Right lobe of liver (tissue), 6 donors: ENCODE measurements around the gene CTXN2. TPM values are rescaled to one million over a fixed set of nuclear protein-coding genes. Genes with fewer than 3 reads are reported as not detected.
A peak's percentile ranks its signal among the peaks of the same experiment; 100 is the strongest.

Experiments used
- ATAC-seq, 4 donors: fragments of 200-7000 bp; cut with Tn5 transposase; one replicate each; pipeline ENCODE4 v1.9.1; 2020; ENCODE audit warnings: mild to moderate bottlenecking in 4 of 4, moderate library complexity in 4 of 4
- DNase-seq, 3 donors: peaks; one replicate each; pipeline ENCODE4 v3.0.0-alpha.2; 2020
- H3K27ac ChIP-seq, 3 donors: fragments of 200-600 bp; one replicate each; pipeline ENCODE4 v1.8.0; 2022
- H3K27me3 ChIP-seq, 2 donors: fragments of 200-600 bp; one replicate each; pipeline ENCODE4 v1.8.0; 2022
- H3K36me3 ChIP-seq, 4 donors: fragments of 200-600 bp; sonication (generic) in 1 of 4; one replicate each; pipeline versions ENCODE4 v1.5.1 to v1.8.0; 2017 to 2022; ENCODE audit warnings: control low read depth in 1 of 4
- H3K4me1 ChIP-seq, 4 donors: fragments of 200-600 bp; sonication (generic) in 1 of 4; one replicate each; pipeline versions ENCODE4 v1.5.1 to v1.8.0; 2017 to 2022; ENCODE audit warnings: control low read depth in 1 of 4
- H3K4me3 ChIP-seq, 3 donors: fragments of 200-600 bp; one replicate each; pipeline ENCODE4 v1.8.0; 2022
- H3K9me3 ChIP-seq, 4 donors: fragments of 200-600 bp; sonication (generic) in 1 of 4; one replicate each; pipeline versions ENCODE4 v1.5.1 to v1.8.0; 2017 to 2022; ENCODE audit warnings: control low read depth in 1 of 4
- CTCF ChIP-seq, 4 donors: fragments of 200-600 bp in 3 of 4; fragments of 450-650 bp in 1 of 4; IDR thresholded peaks; one replicate each; pipeline versions ENCODE4 v1.5.1 to v1.8.0; 2016 to 2022; ENCODE audit warnings: antibody characterized with exemption in 4 of 4, mild to moderate bottlenecking in 2 of 4
- POLR2A ChIP-seq: fragments of 450-650 bp; IDR thresholded peaks from one replicate; pipeline ENCODE4 v1.6.1; 2017; ENCODE audit warnings: antibody characterized with exemption, mild to moderate bottlenecking
- WGBS: methylation state at CpG from one replicate; pipeline ENCODE4 v1.1.6; 2018; ENCODE audit warnings: low coverage, low lambda C conversion rate; ENCODE audit not compliant: insufficient coverage; ENCODE audit errors: missing lambda C conversion rate; 5-methylcytosine and 5-hydroxymethylcytosine counted together
- intact Hi-C, 2 donors: fragments of 100-400 bp; cut with DNase I; formaldehyde crosslinking; loops; one replicate each; pipeline versions ENCODE4 v1.11.2 to v1.14.1; 2022
- total RNA-seq, 6 experiments: library from RNA; depleted of rRNA in 2 of 6; stranded (reverse); fragments of >200 nt in 2 of 6; fragmentation: NEBNext Ultra II Directional in 3 of 6; extraction: Animal tissue kit (Norgen Biotek cat#: 25700) in 3 of 6; gene quantifications; one replicate each; pipeline versions ENCODE4 v1.1.0 to v1.2.4, GENCODE V29; 2016 to 2023
- donor health status: DM: no; HTN: yes; CAD: no.
- donor health status: DM: no; HTN: no; CAD: no.
- donor health status: DM: no; HTN: no; CAD: no.
- donor health status: DM: no; HTN: yes; CAD: no.
- donor health status: DM: no; HTN: yes; CAD: no.

Gene CTXN2
- total RNA-seq, 6 experiments from 2014 or later = not detected

DNA sequence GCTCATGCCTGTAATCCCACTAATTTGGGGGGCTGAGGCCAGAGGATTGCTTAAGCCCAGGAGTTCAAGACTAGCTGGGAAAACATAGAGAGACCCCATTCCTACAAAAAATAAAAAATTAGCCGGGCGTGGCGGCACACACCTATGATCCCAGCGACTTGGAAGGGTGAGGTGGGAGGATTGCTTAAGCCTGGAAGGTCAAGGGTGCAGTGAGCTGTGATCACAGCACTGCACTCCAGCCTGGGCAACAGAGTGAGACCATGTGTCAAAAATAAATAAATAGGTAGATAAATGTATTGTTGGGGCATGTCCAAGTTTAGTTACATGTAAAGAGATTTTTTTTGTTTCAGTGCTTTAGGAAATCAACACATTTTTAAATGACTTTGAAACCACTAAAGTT lies 51.1 kb downstream of the CTXN2 start:
- Histone ChIP-seq H3K27ac (no peak overlapping the region), H3K9me3 (no peaks in the 10 kb centered on the region), H3K4me3 (no peak overlapping the region), H3K4me1 (no peaks in the 10 kb centered on the region), H3K36me3 (no peaks in the 10 kb centered on the region), H3K27me3 (no peaks in the 10 kb centered on the region)
- DNase-seq = no peak
- 56% methylated on average over 4 of the region's 4 CpGs for WGBS
- TF ChIP-seq POLR2A = no peak
- TF ChIP-seq CTCF (IDR thresholded peaks at IDR 0.05) = no peak
- intact Hi-C loops = no loop called here
- no peak for ATAC-seq

DNA sequence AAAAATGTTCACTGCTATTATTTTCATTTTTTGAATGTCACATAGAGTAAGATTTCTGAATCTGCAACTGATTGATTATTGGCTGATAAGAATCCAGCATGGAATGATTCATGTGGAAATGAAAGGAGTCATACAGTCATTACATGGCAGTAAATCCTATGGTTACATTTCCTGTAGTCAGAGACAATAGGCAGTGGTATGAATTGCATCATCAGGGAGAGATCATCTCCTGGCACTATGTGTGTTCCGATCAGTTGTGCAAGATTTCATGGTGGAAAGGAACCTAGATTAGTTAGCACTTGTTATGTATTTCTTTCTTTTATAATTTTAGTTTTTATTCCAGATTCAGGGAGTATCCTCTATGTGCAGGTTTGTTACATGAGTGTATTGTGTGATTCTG lies 53.5 kb downstream of the CTXN2 start:
- H3K4me1 ChIP-seq = no peaks in the 10 kb centered on the region
- TF ChIP-seq CTCF (IDR thresholded peaks at IDR 0.05) (no peak), POLR2A (no peak)
- no peaks in the 10 kb centered on the region for H3K9me3 ChIP-seq
- no peak overlapping the region for H3K27ac ChIP-seq
- H3K4me3 ChIP-seq = no peak overlapping the region
- no peaks in the 10 kb centered on the region for H3K27me3 ChIP-seq
- no peaks in the 10 kb centered on the region for H3K36me3 ChIP-seq
- ATAC-seq (no peak), DNase-seq (no peak)
- intact Hi-C loops = no loop called here
- 50% methylated on average over 1 of the region's 1 CpG for whole genome bisulfite sequencing

DNA sequence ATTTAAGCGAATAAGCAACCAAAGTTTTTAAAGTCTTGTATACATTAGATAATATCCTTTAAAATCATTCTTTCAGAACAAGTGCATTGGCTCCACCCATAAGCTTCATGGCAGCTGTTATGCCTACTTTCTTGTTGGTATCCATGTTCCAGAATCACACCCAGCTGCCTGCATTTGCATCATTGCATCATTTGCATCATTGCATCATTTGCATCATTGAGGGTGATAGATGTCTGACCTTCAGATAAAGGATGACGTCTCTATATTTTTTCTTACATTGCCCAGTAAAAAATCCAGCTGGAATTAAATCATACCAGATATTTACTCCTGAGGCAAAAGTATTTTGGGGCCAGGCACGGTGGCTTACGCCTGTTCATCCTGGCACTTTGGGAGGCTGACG lies 56.9 kb downstream of the CTXN2 start:
- H3K4me3 ChIP-seq = no peak overlapping the region
- H3K27ac ChIP-seq = no peak overlapping the region
- DNase-seq (no peak), ATAC-seq (no peak)
- no peaks in the 10 kb centered on the region for H3K4me1 ChIP-seq
- H3K27me3 ChIP-seq = no peaks in the 10 kb centered on the region
- intact Hi-C loops = no loop called here
- WGBS = 64% methylated on average over 5 of the region's 5 CpGs
- H3K9me3 ChIP-seq = no peaks in the 10 kb centered on the region
- TF ChIP-seq CTCF (IDR thresholded peaks at IDR 0.05) = no peak
- TF ChIP-seq POLR2A = no peak
- no peaks in the 10 kb centered on the region for H3K36me3 ChIP-seq

DNA sequence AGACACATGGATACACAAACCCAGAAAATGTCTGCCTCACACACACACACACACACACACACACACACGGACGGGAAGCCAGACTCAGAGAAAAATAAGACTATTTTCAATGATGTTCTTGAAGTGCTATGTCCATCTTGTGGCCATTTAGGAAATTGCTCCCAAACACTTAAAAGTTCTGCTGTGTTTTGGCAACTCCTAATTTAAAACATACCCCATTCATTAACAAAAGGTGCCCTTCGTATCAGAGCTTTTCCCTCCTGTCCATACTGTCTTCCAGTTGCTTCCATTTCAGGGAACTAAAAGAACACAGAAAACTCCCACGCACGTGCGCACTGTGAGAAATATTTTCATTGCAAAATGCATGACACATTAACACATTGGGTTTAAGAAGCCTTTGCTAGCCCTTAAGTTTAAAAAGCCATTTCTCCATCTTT lies 59.2 kb downstream of the CTXN2 start:
- no peak for TF ChIP-seq POLR2A
- TF ChIP-seq CTCF (IDR thresholded peaks at IDR 0.05) = peak; percentile 32 to 50 (median 44)

GRCh38 chr15:48253172-48253571 lies 61.7 kb downstream of the CTXN2 start:
- no peak for DNase-seq
- TF ChIP-seq POLR2A = no peak
- TF ChIP-seq CTCF (IDR thresholded peaks at IDR 0.05) = no peak
- Histone ChIP-seq H3K36me3 (no peaks in the 10 kb centered on the region), H3K27me3 (no peaks in the 10 kb centered on the region), H3K27ac (no peak overlapping the region), H3K4me1 (no peaks in the 10 kb centered on the region), H3K4me3 (no peak overlapping the region), H3K9me3 (no peaks in the 10 kb centered on the region)
- WGBS = 42% methylated on average over 4 of the region's 4 CpGs
- intact Hi-C loops = no loop called here
- ATAC-seq = no peak

More for the DNA sequence above, 59.2 kb downstream of the CTXN2 start:
- Histone ChIP-seq H3K36me3 (no peaks in the 10 kb centered on the region), H3K27me3 (no peaks in the 10 kb centered on the region), H3K9me3 (no peaks in the 10 kb centered on the region), H3K4me3 (no peak overlapping the region), H3K27ac (no peak overlapping the region), H3K4me1 (no peaks in the 10 kb centered on the region)
- peak; percentile 53 to 62 (median 58) for ATAC-seq
- WGBS = 30% methylated on average over 6 of the region's 6 CpGs
- no peak for DNase-seq
- intact Hi-C loops = no loop called here
